GM18907 (cell line): Measurements from ENCODE around the gene NLE1.
"Not testable (repeated sequence)": the region's sequence is repeated elsewhere in the genome, so short reads cannot be mapped to it uniquely, and the experiment has no call there.

Experiments
- ATAC-seq: cut with Tn5 transposase; IDR thresholded peaks from one replicate; pipeline ENCODE4 v1.9.1; 2021; ENCODE audit warnings: mild to moderate bottlenecking, moderate library complexity; ENCODE audit not compliant: unreplicated experiment

Gene NLE1

GRCh38 chr17:35163886-35164285, 21.8 kb upstream of the NLE1 start:
- no peak for ATAC-seq

- ATAC-seq: no peak
These were observed 20.7 kb upstream of the NLE1 start for GRCh38 chr17:35162755-35163154.

- ATAC-seq: no peak
These were observed 19.2 kb upstream of the NLE1 start for GRCh38 chr17:35161281-35161761.

GRCh38 chr17:35160354-35161201, 18.5 kb upstream of the NLE1 start:
- no peak for ATAC-seq

- no peak for ATAC-seq
These were observed 17.8 kb upstream of the NLE1 start for GRCh38 chr17:35159940-35160339.

- no peak for ATAC-seq
These were observed 13.1 kb upstream of the NLE1 start for GRCh38 chr17:35155246-35155645.

- no peak for ATAC-seq
These were observed 12.4 kb upstream of the NLE1 start for GRCh38 chr17:35154196-35155165.

- ATAC-seq: no peak
These were observed 10.5 kb upstream of the NLE1 start for GRCh38 chr17:35152421-35153140.

- not testable (repeated sequence) for ATAC-seq
These were observed 9.0 kb upstream of the NLE1 start for GRCh38 chr17:35151080-35151479.

GRCh38 chr17:35149941-35150340, 7.8 kb upstream of the NLE1 start:
- no peak for ATAC-seq

- ATAC-seq: no peak
These were observed 6.0 kb upstream of the NLE1 start for GRCh38 chr17:35148144-35148543.

- no peak for ATAC-seq
These were observed 5.3 kb upstream of the NLE1 start, which contains the start of gene UNC45B for GRCh38 chr17:35147375-35147905. Gene UNC45B (plus strand): TSS chr17:35147817. CDS start chr17:35148264, 447 bp downstream.

GRCh38 chr17:35146214-35146833, 4.2 kb upstream of the NLE1 start:
- ATAC-seq: no peak

GRCh38 chr17:35144840-35145239, 2.7 kb upstream of the NLE1 start:
- no peak for ATAC-seq

- no peak for ATAC-seq
These were observed 329 bp upstream of the NLE1 start for GRCh38 chr17:35142467-35142796.

- no peak for ATAC-seq
These were observed 3.9 kb downstream of the NLE1 start for GRCh38 chr17:35138218-35138617.

- ATAC-seq: no peak
These were observed 6.8 kb downstream of the NLE1 start for GRCh38 chr17:35135322-35135721.

GRCh38 chr17:35132816-35133550, 9.1 kb downstream of the NLE1 start:
- ATAC-seq: no peak

GRCh38 chr17:35132099-35132498, 10.0 kb downstream of the NLE1 start:
- no peak for ATAC-seq

GRCh38 chr17:35130392-35130791, 11.7 kb downstream of the NLE1 start:
- no peak for ATAC-seq
